Kidney (tissue), 14 donors: ENCODE data around the gene KCNIP3. TPM values are rescaled to one million over a fixed set of nuclear protein-coding genes. Genes with fewer than 3 reads are reported as not detected.

Source experiments
- DNase-seq, 5 donors: peaks; one replicate each; pipeline ENCODE4 v3.0.0-alpha.2; 2013 to 2020
- FAIRE-seq: peaks from 2 replicates; lab custom pipeline; 2012; peaks lifted over from hg19 to GRCh38; lab: Jason Lieb, UNC
- H3K27ac ChIP-seq, 2 donors: one replicate each; pipeline ENCODE4 v1.7.0; 2013; ENCODE audit warnings: low read depth in 2 of 2, low read length in 2 of 2, inconsistent platforms in 1 of 2
- H3K27me3 ChIP-seq: one replicate; pipeline ENCODE4 v1.7.1; 2013; ENCODE audit warnings: low read length, inconsistent platforms; ENCODE audit not compliant: control insufficient read depth, insufficient read depth
- H3K36me3 ChIP-seq, 3 donors: one replicate each; pipeline versions ENCODE4 v1.7.0 to v1.7.1; 2013; ENCODE audit warnings: low read length in 3 of 3, control low read depth in 1 of 3, inconsistent platforms in 1 of 3; ENCODE audit not compliant: insufficient read depth in 3 of 3, control insufficient read depth in 2 of 3
- H3K4me1 ChIP-seq, 3 donors: one replicate each; pipeline versions ENCODE4 v1.7.0 to v1.7.1; 2013; ENCODE audit warnings: low read length in 3 of 3, inconsistent platforms in 1 of 3, low read depth in 1 of 3; ENCODE audit not compliant: control insufficient read depth in 2 of 3, insufficient read depth in 2 of 3
- H3K4me3 ChIP-seq, 3 donors: one replicate each; pipeline versions ENCODE4 v1.7.0 to v1.8.1; 2013; ENCODE audit warnings: low read length in 3 of 3, control low read depth in 1 of 3, inconsistent platforms in 1 of 3
- H3K9ac ChIP-seq, 3 donors: one replicate each; pipeline versions ENCODE4 v1.7.0 to v1.7.1; 2013; ENCODE audit warnings: low read length in 3 of 3, control low read depth in 1 of 3, inconsistent platforms in 1 of 3
- H3K9me3 ChIP-seq, 3 donors: one replicate each; pipeline versions ENCODE4 v1.7.0 to v1.7.1; 2013; ENCODE audit warnings: low read length in 3 of 3, control low read depth in 1 of 3, inconsistent platforms in 1 of 3; ENCODE audit not compliant: control insufficient read depth in 2 of 3, insufficient read depth in 1 of 3
- CTCF ChIP-seq: IDR thresholded peaks from 3 replicates; pipeline ENCODE4 v1.5.1; 2012; ENCODE audit warnings: mild to moderate bottlenecking, moderate library complexity, borderline replicate concordance; ENCODE audit not compliant: insufficient read depth; ENCODE audit errors: extremely low read depth
- intact Hi-C: fragments of 100-400 bp; cut with DNase I; formaldehyde crosslinking; loops from one replicate; pipeline ENCODE4 v1.11.1; 2022
- polyA plus RNA-seq: library from polyadenylated mRNA; stranded (reverse); fragments of 350-450 nt; fragmentation: Illumina TruSeq; extraction: RNeasy Lipid Tissue Mini Kit (QIAGEN cat#74804); gene quantifications from one replicate; pipeline ENCODE4 v1.2.3, GENCODE V29; 2014; ENCODE audit warnings: low read depth, low replicate concordance; ENCODE audit not compliant: insufficient read depth
- total RNA-seq: library from RNA; stranded (reverse); fragmentation: NEBNext Ultra II Directional; extraction: Animal tissue kit (Norgen Biotek cat#: 25700); gene quantifications from one replicate; pipeline ENCODE4 v1.2.1, GENCODE V29; 2021
- donor health status: control.
- donor health status: control.
- donor health status: control.
- donor health status: control.
- donor health status: control.
- donor health status: DM: yes; HTN: yes; CAD: no.
- donor health status: Normal renal cell carcinoma (clear cell type).

The KCNIP3 gene
- total and polyA plus RNA-seq, 2 donors from 2014 or later, result 14.8 to 27.6 TPM

DNA sequence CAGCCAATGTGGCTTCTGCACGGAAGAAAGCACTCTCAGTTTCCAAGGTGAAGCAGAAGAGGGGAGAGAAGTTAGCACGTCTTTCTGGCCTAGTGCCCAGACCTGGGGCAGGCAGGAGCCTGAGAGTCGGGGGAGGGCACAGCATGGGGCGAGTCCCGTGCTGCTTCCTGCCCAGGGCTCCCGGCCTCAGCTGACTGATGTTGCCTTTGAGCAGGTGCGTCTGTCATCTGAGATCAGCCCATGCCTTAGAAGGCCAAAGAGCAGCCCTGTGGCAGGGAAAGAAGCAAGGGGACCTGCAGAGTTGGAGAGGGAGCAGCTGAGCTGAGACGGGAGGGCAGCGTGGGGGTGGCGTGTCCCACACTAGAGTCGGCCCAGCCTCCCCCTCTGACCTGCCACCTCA lies 3.3 kb downstream of the KCNIP3 start:
- intact Hi-C loops, result no loop called here
- peak in 3 of 5 donors; percentile 56 to 86 (median 68) for DNase-seq
- no peak for TF ChIP-seq CTCF
- H3K9ac ChIP-seq, result peak overlapping the region in 1 of 3 donors; percentile 7
- no peaks in the 10 kb centered on the region for H3K36me3 ChIP-seq
- H3K9me3 ChIP-seq, result no peaks in the 10 kb centered on the region
- H3K4me1 ChIP-seq, result peaks cover 2 to 32% (median 24%) of the 10 kb centered on the region in 3 donors
- no peak overlapping the region for H3K4me3 ChIP-seq
- FAIRE-seq, result no peak
- H3K27ac ChIP-seq, result peak overlapping the region; percentile 63 to 76
- no peaks in the 10 kb centered on the region for H3K27me3 ChIP-seq

GRCh38 chr2:95301186-95301585 lies 4.0 kb downstream of the KCNIP3 start:
- Histone ChIP-seq H3K4me1 (peaks cover 6 to 34% (median 24%) of the 10 kb centered on the region in 3 donors), H3K36me3 (no peaks in the 10 kb centered on the region), H3K9me3 (no peaks in the 10 kb centered on the region), H3K27me3 (no peaks in the 10 kb centered on the region), H3K27ac (peak overlapping the region; percentile 53 to 76), H3K9ac (peak overlapping the region in 1 of 3 donors; percentile 41), H3K4me3 (no peak overlapping the region)
- no peak for FAIRE-seq
- no peak for TF ChIP-seq CTCF
- intact Hi-C loops, result no loop called here
- DNase-seq, result no peak

DNA sequence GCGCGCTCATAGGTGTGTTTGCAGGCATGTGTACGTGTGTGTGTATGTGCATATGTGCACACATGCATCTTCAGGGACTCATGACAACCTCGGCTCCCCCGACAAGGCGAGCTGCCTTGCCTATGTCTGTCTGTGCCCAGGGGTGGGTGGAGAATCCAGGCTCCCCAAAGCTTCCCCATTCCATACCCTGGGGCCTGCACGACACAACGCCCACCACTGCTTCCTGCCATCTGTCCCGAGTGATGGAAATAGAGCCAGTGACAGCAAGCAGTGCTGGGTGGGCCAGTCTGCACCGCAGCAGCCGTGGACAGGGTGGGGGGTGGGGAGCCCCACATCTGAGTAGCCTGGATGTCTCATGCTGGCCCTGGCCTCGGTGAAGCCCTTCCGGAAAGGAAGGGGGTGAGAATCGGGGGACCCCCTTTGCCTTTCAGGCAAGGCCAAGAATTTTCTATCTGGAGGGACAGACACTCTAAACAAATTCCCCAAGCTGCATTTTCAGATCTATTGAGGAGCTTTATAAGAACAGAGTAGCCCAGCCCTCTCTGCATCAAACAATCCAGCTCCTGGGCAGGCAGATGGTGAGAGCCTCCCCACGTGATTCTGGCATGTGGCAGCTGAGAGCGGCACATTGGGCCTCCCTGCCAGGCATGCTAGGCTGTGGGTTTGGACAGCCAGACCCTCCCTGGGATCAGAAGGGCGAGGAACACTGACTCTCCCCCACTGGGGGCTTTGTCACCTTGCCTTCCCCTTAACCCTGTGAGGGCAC lies 4.9 kb downstream of the KCNIP3 start:
- no peaks in the 10 kb centered on the region for H3K36me3 ChIP-seq
- no peak for TF ChIP-seq CTCF
- DNase-seq (no peak), FAIRE-seq (no peak)
- intact Hi-C loops, result no loop called here
- peaks cover 7 to 36% (median 19%) of the 10 kb centered on the region in 3 donors for H3K4me1 ChIP-seq
- peak overlapping the region in 1 of 3 donors; percentile 41 for H3K9ac ChIP-seq
- H3K9me3 ChIP-seq, result no peaks in the 10 kb centered on the region
- peak overlapping the region in 1 of 2 donors; percentile 13 for H3K27ac ChIP-seq
- H3K4me3 ChIP-seq, result no peak overlapping the region
- no peaks in the 10 kb centered on the region for H3K27me3 ChIP-seq
